ENCODE measurements around the gene BMPR1A.

Gene BMPR1A

GRCh38 chr10:86830043-86830591 lies 73.7 kb downstream of the BMPR1A start:
- Histone ChIP-seq H3K9me3 (replicated peaks in 1 of 11) (no peaks in the 10 kb centered on the region), H4K20me1 (no peaks in the 10 kb centered on the region), H3K36me3 (no peaks in the 10 kb centered on the region), H3K4me1 (no peaks in the 10 kb centered on the region), H3K27me3 (no peaks in the 10 kb centered on the region), H3K4me3 (no peak overlapping the region), H3K9ac (no peak overlapping the region), H3K27ac (no peak overlapping the region), H3K4me2 (no peak overlapping the region)
- TF ChIP-seq Cebpa-rat (IDR thresholded peaks at IDR 0.05), result no peak

DNA sequence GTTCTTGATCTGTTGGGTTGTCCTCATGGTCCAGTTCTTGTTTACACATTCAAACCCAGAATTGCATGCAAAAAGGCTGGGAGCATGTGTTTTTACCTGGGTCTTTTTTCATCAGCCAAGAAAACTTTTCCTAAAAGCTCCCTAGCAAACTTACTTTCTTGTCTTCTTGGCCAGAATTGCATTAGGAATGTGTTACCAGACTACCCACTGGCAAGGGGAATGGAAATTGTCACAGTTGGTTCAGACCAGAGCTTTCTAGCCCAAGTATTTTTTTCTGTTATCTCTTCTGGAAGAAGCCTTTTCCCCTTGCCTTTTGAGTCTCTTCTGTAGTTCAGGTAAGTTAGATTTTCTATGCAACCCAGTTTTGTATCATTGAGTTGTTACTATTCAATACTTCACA lies 77.5 kb downstream of the BMPR1A start:
- no peaks in the 10 kb centered on the region for H4K20me1 ChIP-seq
- H3K27ac ChIP-seq, result no peak overlapping the region
- no peak for TF ChIP-seq Cebpa-rat (IDR thresholded peaks at IDR 0.05)
- no peaks in the 10 kb centered on the region for H3K27me3 ChIP-seq
- H3K9ac ChIP-seq, result no peak overlapping the region
- no peaks in the 10 kb centered on the region for H3K9me3 ChIP-seq (replicated peaks in 1 of 11)
- H3K4me3 ChIP-seq, result no peak overlapping the region
- H3K4me2 ChIP-seq, result no peak overlapping the region
- no peaks in the 10 kb centered on the region for H3K4me1 ChIP-seq
- H3K36me3 ChIP-seq, result no peaks in the 10 kb centered on the region

DNA sequence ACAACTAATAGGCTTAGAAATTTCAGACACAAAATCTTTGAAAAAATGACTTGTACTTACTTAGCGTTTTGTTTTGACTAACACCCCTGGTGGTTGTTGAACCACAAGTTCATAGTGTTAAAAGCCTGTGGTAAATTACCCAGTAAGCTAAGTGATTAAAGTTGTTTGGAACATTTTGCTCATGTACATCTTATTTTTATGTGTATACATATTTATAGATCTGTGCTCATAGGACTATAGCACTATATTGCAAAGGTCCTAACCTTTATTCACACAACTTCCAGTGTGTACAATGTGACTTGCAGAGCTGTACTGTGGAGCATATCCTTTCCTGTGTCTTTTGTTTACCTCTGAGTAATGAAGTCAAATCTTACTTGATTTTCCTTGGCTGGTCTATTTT lies 79.6 kb downstream of the BMPR1A start:
- Histone ChIP-seq H3K4me3 (no peak overlapping the region), H3K9ac (no peak overlapping the region), H3K4me2 (no peak overlapping the region), H3K9me3 (replicated peaks in 1 of 11) (no peaks in the 10 kb centered on the region), H3K27me3 (no peaks in the 10 kb centered on the region), H3K27ac (no peak overlapping the region), H3K4me1 (no peaks in the 10 kb centered on the region), H4K20me1 (no peaks in the 10 kb centered on the region), H3K36me3 (no peaks in the 10 kb centered on the region)
- TF ChIP-seq Cebpa-rat (IDR thresholded peaks at IDR 0.05), result no peak

- H3K27ac ChIP-seq, result no peak overlapping the region
- H3K4me1 ChIP-seq, result no peaks in the 10 kb centered on the region
- no peaks in the 10 kb centered on the region for H3K9me3 ChIP-seq (replicated peaks in 1 of 11)
- H3K9ac ChIP-seq, result no peak overlapping the region
- H3K27me3 ChIP-seq, result no peaks in the 10 kb centered on the region
- no peak for TF ChIP-seq Cebpa-rat (IDR thresholded peaks at IDR 0.05)
- H3K4me3 ChIP-seq, result no peak overlapping the region
- H4K20me1 ChIP-seq, result no peaks in the 10 kb centered on the region
- no peaks in the 10 kb centered on the region for H3K36me3 ChIP-seq
- no peak overlapping the region for H3K4me2 ChIP-seq
Observed at GRCh38 chr10:86837663-86838062, 81.2 kb downstream of the BMPR1A start.

DNA sequence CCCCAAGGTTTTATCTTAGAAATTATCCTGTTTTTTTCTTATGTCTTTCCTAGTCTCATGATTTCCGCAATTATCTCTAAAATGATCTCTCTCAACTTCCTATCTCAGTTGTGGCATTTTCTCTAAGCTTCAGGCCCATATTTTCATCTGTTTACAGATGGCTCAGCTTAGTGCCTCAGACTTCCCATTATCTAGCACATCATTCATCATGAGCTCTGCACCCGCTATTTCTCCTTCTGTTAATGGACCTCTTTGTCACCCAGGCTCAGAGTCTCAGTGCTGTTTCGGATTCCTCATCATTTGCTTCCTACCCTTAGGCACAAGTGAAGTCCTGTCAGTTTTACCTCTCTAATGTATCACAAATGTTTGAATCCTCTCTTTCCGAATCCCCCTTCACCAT lies 84.1 kb downstream of the BMPR1A start:
- no peaks in the 10 kb centered on the region for H3K9me3 ChIP-seq (replicated peaks in 1 of 11)
- H3K4me1 ChIP-seq, result peaks cover 0 to 8% (median 0%) of the 10 kb centered on the region in 10 experiments; a peak in 4 of 20 replicates
- no peak overlapping the region for H3K4me2 ChIP-seq
- no peak for TF ChIP-seq Cebpa-rat (IDR thresholded peaks at IDR 0.05)
- no peaks in the 10 kb centered on the region for H4K20me1 ChIP-seq
- no peak overlapping the region for H3K27ac ChIP-seq
- no peaks in the 10 kb centered on the region for H3K36me3 ChIP-seq
- H3K4me3 ChIP-seq, result no peak overlapping the region
- H3K9ac ChIP-seq, result no peak overlapping the region
- no peaks in the 10 kb centered on the region for H3K27me3 ChIP-seq

DNA sequence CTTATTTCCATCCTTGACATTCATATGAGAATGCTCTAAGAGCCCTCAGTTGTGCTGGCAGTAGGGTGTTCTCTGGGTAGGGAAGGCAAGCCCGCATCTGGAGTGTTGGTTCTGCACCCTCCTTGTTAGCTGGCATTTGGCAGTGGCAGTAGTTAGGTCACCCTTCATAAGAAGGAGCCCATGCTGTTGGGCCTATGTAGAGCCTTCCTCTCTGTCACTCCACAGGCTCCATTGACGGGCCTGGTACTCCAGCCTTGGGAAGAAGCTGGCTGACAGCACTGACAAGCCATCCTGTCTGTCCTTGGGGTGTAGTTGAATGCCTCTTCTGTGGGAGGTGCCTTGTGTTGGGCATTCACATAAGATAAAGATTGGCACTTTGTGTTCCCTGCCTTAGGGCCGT lies 89.7 kb downstream of the BMPR1A start:
- Histone ChIP-seq H3K4me2 (peak overlapping the region in 10 of 11 experiments; percentile 3 to 56 (median 47); a peak in 15 of 22 replicates), H3K9me3 (replicated peaks in 1 of 11) (no peaks in the 10 kb centered on the region), H3K4me1 (peaks cover 0 to 19% (median 11%) of the 10 kb centered on the region in 10 experiments; a peak in 15 of 20 replicates), H3K27me3 (no peaks in the 10 kb centered on the region), H3K36me3 (no peaks in the 10 kb centered on the region), H3K27ac (no peak overlapping the region), H4K20me1 (no peaks in the 10 kb centered on the region), H3K9ac (no peak overlapping the region), H3K4me3 (no peak overlapping the region)
- no peak for TF ChIP-seq Cebpa-rat (IDR thresholded peaks at IDR 0.05)

DNA sequence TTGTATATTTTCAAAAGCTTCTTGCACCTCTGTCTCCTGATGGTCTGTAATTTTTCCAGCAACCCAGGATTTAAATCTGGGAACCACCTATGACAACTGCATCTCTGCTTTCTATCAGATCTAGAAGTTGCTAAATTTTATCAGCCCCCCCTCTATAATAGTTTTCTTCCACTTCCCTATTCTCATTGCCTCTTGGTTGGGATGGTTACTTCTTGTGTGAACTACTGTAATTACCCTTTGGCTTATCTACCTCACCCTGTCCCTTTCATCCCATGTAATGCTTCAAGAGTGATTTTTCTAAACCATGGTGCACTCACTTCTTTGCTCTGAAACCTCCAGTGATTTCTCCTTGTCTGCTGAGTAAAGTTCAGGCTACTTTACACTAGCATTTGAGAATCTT lies 92.3 kb downstream of the BMPR1A start:
- Histone ChIP-seq H3K9ac (no peak overlapping the region), H3K36me3 (no peaks in the 10 kb centered on the region), H3K4me1 (peaks cover 0 to 19% (median 11%) of the 10 kb centered on the region in 10 experiments; a peak in 15 of 20 replicates), H3K4me2 (no peak overlapping the region), H4K20me1 (no peaks in the 10 kb centered on the region), H3K27me3 (no peaks in the 10 kb centered on the region), H3K27ac (no peak overlapping the region), H3K9me3 (replicated peaks in 1 of 11) (peaks cover 6 to 16% (median 7%) of the 10 kb centered on the region in 11 experiments; a peak in 21 of 22 replicates), H3K4me3 (no peak overlapping the region)
- TF ChIP-seq Cebpa-rat (IDR thresholded peaks at IDR 0.05), result no peak

DNA sequence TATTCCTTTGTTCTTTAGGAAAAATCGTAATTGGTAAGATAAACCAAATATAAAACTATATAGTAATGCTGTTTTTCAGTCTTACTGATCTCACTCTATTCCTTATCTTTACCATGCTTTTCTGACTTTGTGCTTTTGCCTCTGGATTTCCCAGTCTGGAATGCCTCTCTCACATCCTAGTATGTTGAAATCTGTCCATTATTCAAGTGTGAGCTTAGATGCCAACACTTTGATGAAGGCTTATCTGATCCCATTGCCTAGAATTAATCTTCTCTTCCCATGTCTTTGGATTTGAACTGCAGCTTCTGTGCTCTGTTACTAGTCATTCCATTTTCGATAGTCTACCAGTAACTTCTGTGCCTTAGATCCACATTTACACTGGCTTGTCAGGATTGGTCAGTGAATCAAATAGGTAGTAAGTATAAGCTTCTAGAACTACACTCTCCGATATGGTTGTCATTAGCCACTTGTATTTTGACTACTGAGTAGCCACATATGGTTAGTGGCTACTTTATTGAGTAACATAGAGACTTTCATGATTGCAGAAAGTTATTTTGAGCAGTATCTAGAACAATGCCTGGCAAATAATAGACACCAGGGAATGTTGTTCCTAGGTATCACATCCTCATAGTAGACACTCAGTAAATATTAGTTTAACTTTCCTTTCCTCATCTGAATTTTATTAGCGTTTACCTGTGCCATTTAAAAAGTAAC lies 92.9 kb downstream of the BMPR1A start:
- Histone ChIP-seq H3K4me2 (no peak overlapping the region), H3K4me3 (no peak overlapping the region), H3K9me3 (replicated peaks in 1 of 11) (peaks cover 8 to 21% (median 11%) of the 10 kb centered on the region in 11 experiments; a peak in 21 of 22 replicates), H3K9ac (no peak overlapping the region), H3K27me3 (no peaks in the 10 kb centered on the region), H3K4me1 (peaks cover 0 to 19% (median 11%) of the 10 kb centered on the region in 10 experiments; a peak in 15 of 20 replicates), H3K27ac (no peak overlapping the region), H4K20me1 (no peaks in the 10 kb centered on the region), H3K36me3 (no peaks in the 10 kb centered on the region)
- no peak for TF ChIP-seq Cebpa-rat (IDR thresholded peaks at IDR 0.05)

DNA sequence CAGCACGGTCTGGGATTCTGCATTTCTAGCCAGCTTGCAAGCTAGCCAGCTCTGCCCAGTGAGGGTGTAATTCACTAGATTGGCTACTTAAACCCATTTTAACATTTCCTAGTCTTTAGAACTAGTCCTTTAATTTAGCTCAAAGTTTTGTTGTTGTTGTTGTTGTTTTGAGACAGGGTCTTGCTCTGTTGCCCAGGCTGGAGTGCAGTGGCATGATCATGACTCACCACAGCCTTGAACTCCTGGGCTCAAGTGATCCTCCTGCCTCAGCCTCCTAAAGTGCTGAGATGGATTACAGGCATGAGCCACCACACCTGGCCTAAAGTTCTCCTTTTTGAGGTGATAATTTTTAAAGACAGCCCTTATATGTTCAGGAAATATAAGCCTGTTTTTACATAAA lies 94.1 kb downstream of the BMPR1A start:
- Histone ChIP-seq H3K36me3 (no peaks in the 10 kb centered on the region), H3K9ac (no peak overlapping the region), H4K20me1 (no peaks in the 10 kb centered on the region), H3K27me3 (no peaks in the 10 kb centered on the region), H3K4me1 (peaks cover 0 to 12% (median 8%) of the 10 kb centered on the region in 10 experiments; a peak in 15 of 20 replicates), H3K9me3 (replicated peaks in 1 of 11) (peaks cover 8 to 21% (median 11%) of the 10 kb centered on the region in 11 experiments; a peak in 21 of 22 replicates), H3K4me2 (no peak overlapping the region), H3K27ac (no peak overlapping the region), H3K4me3 (no peak overlapping the region)
- TF ChIP-seq Cebpa-rat (IDR thresholded peaks at IDR 0.05), result no peak
